K562 (cell line): Measurements from ENCODE around the gene TAC1. TPM values are rescaled to one million over a fixed set of nuclear protein-coding genes. Genes with fewer than 3 reads are reported as not detected.

ENCODE experiments used
- ATAC-seq: fragments of 200-7000 bp; cut with Tn5 transposase; 3 replicates; pipeline ENCODE4 v1.9.1; 2020; ENCODE audit warnings: moderate library complexity
- BruUV-seq: library from RNA; stranded (reverse); fragments of 400-500 nt; replicated peaks from 2 replicates; lab custom pipeline; 2021; lab: Mats Ljungman, UMichigan
- CTCF ChIA-PET: fragments of 300-600 bp; formaldehyde crosslinking; extraction: SDS; loops from one replicate; lab custom pipeline; 2021; ENCODE audit warnings: low intra/inter-chr PET ratio; lab: Yijun Ruan, JAX
- POLR2A ChIA-PET: fragments of 300-600, 350-650 bp; sonication (Branson Sonifier 250); formaldehyde crosslinking; extraction: SDS; loops from one replicate; lab custom pipeline; 2021; ENCODE audit warnings: antibody characterized with exemption, inconsistent platforms; lab: Yijun Ruan, JAX
- DNase-seq, 4 experiments: peaks; one replicate each; pipeline versions ENCODE4 v3.0.0 to v3.0.0-alpha.2; 2011 to 2018; ENCODE audit warnings: low spot score in 3 of 4, mixed read lengths in 3 of 4; ENCODE audit errors: extremely low read depth in 1 of 4
- FAIRE-seq: peaks from 2 replicates; lab custom pipeline; 2011; peaks lifted over from hg19 to GRCh38; lab: Jason Lieb, UNC
- H2AFZ ChIP-seq: 2 replicates; pipeline ENCODE4 v1.6.0; 2011; ENCODE audit warnings: low read depth, low read length, control low read depth, inconsistent platforms
- H3K27ac ChIP-seq: fragments of 200-600 bp; 3 replicates; pipeline ENCODE4 v1.8.0; 2011; ENCODE audit warnings: low read depth, mild to moderate bottlenecking, control low read depth, inconsistent platforms, low read length, moderate library complexity, mixed read lengths; ENCODE audit errors: extremely low read depth
- H3K27me3 ChIP-seq, 2 experiments: fragments of 300-600 bp in 1 of 2; 2 replicates in 1 of 2; 3 replicates in 1 of 2; pipeline versions ENCODE4 v1.6.0 to v1.8.0; 2011; ENCODE audit warnings: inconsistent platforms in 2 of 2, low read length in 2 of 2, mild to moderate bottlenecking in 1 of 2, mixed read lengths in 1 of 2, moderate library complexity in 1 of 2; ENCODE audit not compliant: control insufficient read depth in 2 of 2, insufficient read depth in 2 of 2
- H3K36me3 ChIP-seq: fragments of 300-600 bp; 3 replicates; pipeline ENCODE4 v1.8.0; 2011; ENCODE audit warnings: mild to moderate bottlenecking, low read length, inconsistent platforms; ENCODE audit not compliant: control insufficient read depth, insufficient read depth
- H3K4me1 ChIP-seq, 2 experiments: fragments of 200-600 bp in 1 of 2; replicated peaks in 1 of 2; 2 replicates in 1 of 2; 3 replicates in 1 of 2; pipeline versions ENCODE4 v1.5.1 to v1.8.0; 2011; ENCODE audit warnings: inconsistent platforms in 2 of 2, low read length in 2 of 2, mild to moderate bottlenecking in 1 of 2, mixed read lengths in 1 of 2, moderate library complexity in 1 of 2; ENCODE audit not compliant: control insufficient read depth in 2 of 2, insufficient read depth in 2 of 2
- H3K4me2 ChIP-seq: 2 replicates; pipeline ENCODE4 v1.6.1; 2011; ENCODE audit warnings: low read length, control low read depth, inconsistent platforms, mixed read lengths; ENCODE audit not compliant: insufficient read depth
- H3K4me3 ChIP-seq: fragments of 200-600 bp; sonication (generic), shearing (Covaris generic); 2 replicates; pipeline ENCODE4 v1.5.1; 2016; ENCODE audit warnings: control low read depth, inconsistent platforms
- H3K79me2 ChIP-seq: fragments of 200-600 bp; 3 replicates; pipeline ENCODE4 v1.8.0; 2011; ENCODE audit warnings: low read length, inconsistent platforms; ENCODE audit not compliant: control insufficient read depth, insufficient read depth
- H3K9ac ChIP-seq, 2 experiments: 2 replicates each; pipeline versions ENCODE4 v1.6.0 to v1.6.1; 2011; ENCODE audit warnings: low read depth in 2 of 2, low read length in 2 of 2, control low read depth in 1 of 2, inconsistent platforms in 1 of 2, mild to moderate bottlenecking in 1 of 2, mixed read lengths in 1 of 2; ENCODE audit not compliant: insufficient read depth in 1 of 2
- H3K9me1 ChIP-seq: one replicate; pipeline ENCODE4 v1.6.0; 2011; ENCODE audit warnings: inconsistent platforms, mild to moderate bottlenecking, low read length, moderate library complexity; ENCODE audit not compliant: control insufficient read depth, insufficient read depth
- H3K9me3 ChIP-seq: replicated peaks from 2 replicates; pipeline ENCODE4 v1.5.1; 2011; ENCODE audit warnings: low read depth, low read length, inconsistent platforms; ENCODE audit not compliant: control insufficient read depth, insufficient read depth
- H4K20me1 ChIP-seq: replicated peaks from 2 replicates; pipeline ENCODE4 v1.6.1; 2011; ENCODE audit warnings: low read length, inconsistent platforms, mixed read lengths; ENCODE audit not compliant: control insufficient read depth, insufficient read depth
- BRD4 ChIP-seq: fragments of 200-600 bp; sonication (generic); IDR thresholded peaks from 2 replicates; pipeline ENCODE4 v1.6.1; 2017; ENCODE audit warnings: inconsistent platforms
- KDM5B ChIP-seq: fragments of 200-600 bp; sonication (generic); IDR thresholded peaks from 2 replicates; pipeline ENCODE4 v1.6.1; 2012; ENCODE audit warnings: low read depth, mild to moderate bottlenecking, moderate library complexity, low read length, control low read depth, inconsistent platforms; ENCODE audit not compliant: insufficient replicate concordance
- NFATC3 ChIP-seq: fragments of 450-650 bp; IDR thresholded peaks from 2 replicates; pipeline ENCODE4 v1.6.1; 2017; ENCODE audit warnings: mild to moderate bottlenecking
- NFIC ChIP-seq: fragments of 450-650 bp; IDR thresholded peaks from 2 replicates; pipeline ENCODE4 v1.6.1; 2017; ENCODE audit warnings: mild to moderate bottlenecking, inconsistent platforms
- SP1 ChIP-seq: sonication (generic); formaldehyde crosslinking; IDR thresholded peaks from 2 replicates; pipeline ENCODE4 v1.8.1; 2022; ENCODE audit warnings: mild to moderate bottlenecking, missing genetic modification reagents
- ZKSCAN1 ChIP-seq: fragments of 150-350 bp; IDR thresholded peaks from 2 replicates; pipeline ENCODE4 v1.6.1; 2016; ENCODE audit warnings: low read depth, low read length
- ZNF134 ChIP-seq: fragments of 250-450 bp; sonication (Bioruptor Pico); conservative IDR thresholded peaks from 2 replicates; pipeline ENCODE4 v1.4.0; 2020
- ZNF140 ChIP-seq: fragments of 250-450 bp; sonication (Bioruptor Pico); IDR thresholded peaks from 2 replicates; pipeline ENCODE4 v1.8.0; 2021; ENCODE audit warnings: moderate library complexity, mild to moderate bottlenecking, inconsistent platforms
- ZNF384 ChIP-seq: IDR thresholded peaks from 2 replicates; pipeline ENCODE4 v1.6.1; 2012; ENCODE audit warnings: low read depth, low read length, improper control_type of control experiment
- ZZZ3 ChIP-seq: fragments of 450-650 bp; IDR thresholded peaks from 2 replicates; pipeline ENCODE4 v1.6.1; 2016; ENCODE audit warnings: antibody characterized with exemption, mild to moderate bottlenecking, moderate library complexity
- WGBS: fragments of 100-300 bp; shearing (Covaris generic); methylation state at CpG from one replicate; pipeline ENCODE4 v1.1.6; 2016; ENCODE audit warnings: low coverage, mixed read lengths; ENCODE audit not compliant: insufficient coverage; ENCODE audit errors: missing lambda C conversion rate; 5-methylcytosine and 5-hydroxymethylcytosine counted together
- in situ Hi-C: fragments of 300-500 bp; cut with MboI; formaldehyde crosslinking; loops from 4 replicates; pipeline ENCODE4 v1.15.0; 2018; ENCODE audit warnings: inconsistent platforms, mixed read lengths
- intact Hi-C: fragments of 100-400 bp; cut with micrococcal nuclease; formaldehyde crosslinking; loops from 2 replicates; pipeline ENCODE4 v1.14.2; 2022
- polyA plus RNA-seq, 8 experiments: library from polyadenylated mRNA; depleted of rRNA in 4 of 8; stranded (reverse) in 5 of 8; unstranded in 3 of 8; fragments of >200 nt; fragmentation: Nextera tagmentation in 2 of 8; fragmentation: Illumina TruSeq in 1 of 8; extraction: Ambion mirVana in 2 of 8; extraction: Trizol in 1 of 8; gene quantifications; 2 replicates each; pipeline versions ENCODE4 v1.2.1 to v1.2.3, GENCODE V29; 2011 to 2014; ENCODE audit warnings: inconsistent platforms in 1 of 8, missing spikeins in 1 of 8
- total RNA-seq, 7 experiments: library from RNA; depleted of rRNA in 6 of 7; stranded (reverse); fragments of >200 nt in 6 of 7; fragmentation: Illumina TruSeq in 2 of 7; extraction: Trizol in 2 of 7; gene quantifications; 2 replicates each; pipeline versions ENCODE4 v1.2.1 to v1.2.3, GENCODE V29; 2011 to 2021; ENCODE audit warnings: low replicate concordance in 1 of 7
- TF ChIP-seq, protein P1 (sequence below): fragments of 450-650 bp; IDR thresholded peaks from 2 replicates; pipeline ENCODE4 v1.6.1; 2014; ENCODE audit warnings: low read depth, mild to moderate bottlenecking, moderate library complexity, borderline replicate concordance
- TF ChIP-seq, protein P2 (sequence below): sonication (generic); formaldehyde crosslinking; IDR thresholded peaks from 2 replicates; pipeline ENCODE4 v1.8.1; 2023; ENCODE audit warnings: missing genetic modification reagents, mild to moderate bottlenecking, borderline replicate concordance

Gene TAC1
- total and polyA plus RNA-seq, 9 of the 15 experiments (the other 6 are each of a cell fraction or from before 2014, with no cell fraction given), result 0.06 to 0.12 TPM; not detected in 7

DNA sequence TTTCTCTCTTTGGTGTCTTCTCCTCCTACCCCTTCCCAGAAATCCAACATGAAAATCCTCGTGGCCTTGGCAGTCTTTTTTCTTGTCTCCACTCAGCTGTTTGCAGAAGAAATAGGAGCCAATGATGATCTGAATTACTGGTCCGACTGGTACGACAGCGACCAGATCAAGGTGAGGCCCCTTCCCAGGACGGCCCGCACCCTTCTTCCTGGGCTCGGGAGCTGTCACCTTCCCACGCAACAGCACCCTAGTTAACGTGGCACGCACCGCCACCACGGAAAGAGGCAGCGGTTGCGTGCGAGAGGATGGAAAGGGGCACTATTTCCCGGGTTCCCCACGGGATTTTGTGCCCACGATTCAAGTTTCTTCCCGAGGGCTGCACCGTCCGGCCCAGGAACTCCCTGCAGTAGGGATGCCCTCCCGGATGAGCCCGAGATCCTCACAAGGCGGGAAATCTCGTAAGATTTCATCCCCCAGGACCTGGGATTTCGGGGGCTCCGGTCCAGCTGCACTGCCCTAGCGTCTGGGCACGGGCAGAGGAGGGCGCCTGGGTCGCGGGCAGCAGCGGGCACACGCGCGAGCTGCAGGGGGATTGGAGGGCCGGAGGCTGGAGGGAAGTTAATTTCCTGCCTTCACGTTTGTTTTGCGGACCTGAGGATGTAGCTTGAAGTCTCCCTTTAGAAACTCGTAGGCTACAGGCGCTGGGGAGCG lies 834 bp downstream of the TAC1 start:
- no peaks in the 10 kb centered on the region for H3K36me3 ChIP-seq
- H2AFZ ChIP-seq, result no peak overlapping the region
- H3K27ac ChIP-seq, result no peak overlapping the region
- ATAC-seq (peak; percentile 32; the same call in 1 of the 3 replicates), FAIRE-seq (no peak), DNase-seq (no peak)
- H4K20me1 ChIP-seq, result no peaks in the 10 kb centered on the region
- peaks cover 33 to 37% of the 10 kb centered on the region in 2 experiments for H3K27me3 ChIP-seq
- POLR2A ChIA-PET, result no interaction called here
- no TSS peak for BruUV-seq
- in situ Hi-C loops (no loop called here), intact Hi-C loops (no loop called here)
- 6% methylated on average over 42 of the region's 42 CpGs for WGBS
- no peak for TF ChIP-seq ZNF384
- TF ChIP-seq NFIC, result no peak
- TF ChIP-seq, protein P1, sequence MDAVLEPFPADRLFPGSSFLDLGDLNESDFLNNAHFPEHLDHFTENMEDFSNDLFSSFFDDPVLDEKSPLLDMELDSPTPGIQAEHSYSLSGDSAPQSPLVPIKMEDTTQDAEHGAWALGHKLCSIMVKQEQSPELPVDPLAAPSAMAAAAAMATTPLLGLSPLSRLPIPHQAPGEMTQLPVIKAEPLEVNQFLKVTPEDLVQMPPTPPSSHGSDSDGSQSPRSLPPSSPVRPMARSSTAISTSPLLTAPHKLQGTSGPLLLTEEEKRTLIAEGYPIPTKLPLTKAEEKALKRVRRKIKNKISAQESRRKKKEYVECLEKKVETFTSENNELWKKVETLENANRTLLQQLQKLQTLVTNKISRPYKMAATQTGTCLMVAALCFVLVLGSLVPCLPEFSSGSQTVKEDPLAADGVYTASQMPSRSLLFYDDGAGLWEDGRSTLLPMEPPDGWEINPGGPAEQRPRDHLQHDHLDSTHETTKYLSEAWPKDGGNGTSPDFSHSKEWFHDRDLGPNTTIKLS, result no peak
- TF ChIP-seq ZZZ3, result no peak
- TF ChIP-seq ZNF134 (CRISPR knock-in tag), result no peak
- TF ChIP-seq NFATC3, result no peak
- no peak for TF ChIP-seq ZNF140
- TF ChIP-seq, protein P2, sequence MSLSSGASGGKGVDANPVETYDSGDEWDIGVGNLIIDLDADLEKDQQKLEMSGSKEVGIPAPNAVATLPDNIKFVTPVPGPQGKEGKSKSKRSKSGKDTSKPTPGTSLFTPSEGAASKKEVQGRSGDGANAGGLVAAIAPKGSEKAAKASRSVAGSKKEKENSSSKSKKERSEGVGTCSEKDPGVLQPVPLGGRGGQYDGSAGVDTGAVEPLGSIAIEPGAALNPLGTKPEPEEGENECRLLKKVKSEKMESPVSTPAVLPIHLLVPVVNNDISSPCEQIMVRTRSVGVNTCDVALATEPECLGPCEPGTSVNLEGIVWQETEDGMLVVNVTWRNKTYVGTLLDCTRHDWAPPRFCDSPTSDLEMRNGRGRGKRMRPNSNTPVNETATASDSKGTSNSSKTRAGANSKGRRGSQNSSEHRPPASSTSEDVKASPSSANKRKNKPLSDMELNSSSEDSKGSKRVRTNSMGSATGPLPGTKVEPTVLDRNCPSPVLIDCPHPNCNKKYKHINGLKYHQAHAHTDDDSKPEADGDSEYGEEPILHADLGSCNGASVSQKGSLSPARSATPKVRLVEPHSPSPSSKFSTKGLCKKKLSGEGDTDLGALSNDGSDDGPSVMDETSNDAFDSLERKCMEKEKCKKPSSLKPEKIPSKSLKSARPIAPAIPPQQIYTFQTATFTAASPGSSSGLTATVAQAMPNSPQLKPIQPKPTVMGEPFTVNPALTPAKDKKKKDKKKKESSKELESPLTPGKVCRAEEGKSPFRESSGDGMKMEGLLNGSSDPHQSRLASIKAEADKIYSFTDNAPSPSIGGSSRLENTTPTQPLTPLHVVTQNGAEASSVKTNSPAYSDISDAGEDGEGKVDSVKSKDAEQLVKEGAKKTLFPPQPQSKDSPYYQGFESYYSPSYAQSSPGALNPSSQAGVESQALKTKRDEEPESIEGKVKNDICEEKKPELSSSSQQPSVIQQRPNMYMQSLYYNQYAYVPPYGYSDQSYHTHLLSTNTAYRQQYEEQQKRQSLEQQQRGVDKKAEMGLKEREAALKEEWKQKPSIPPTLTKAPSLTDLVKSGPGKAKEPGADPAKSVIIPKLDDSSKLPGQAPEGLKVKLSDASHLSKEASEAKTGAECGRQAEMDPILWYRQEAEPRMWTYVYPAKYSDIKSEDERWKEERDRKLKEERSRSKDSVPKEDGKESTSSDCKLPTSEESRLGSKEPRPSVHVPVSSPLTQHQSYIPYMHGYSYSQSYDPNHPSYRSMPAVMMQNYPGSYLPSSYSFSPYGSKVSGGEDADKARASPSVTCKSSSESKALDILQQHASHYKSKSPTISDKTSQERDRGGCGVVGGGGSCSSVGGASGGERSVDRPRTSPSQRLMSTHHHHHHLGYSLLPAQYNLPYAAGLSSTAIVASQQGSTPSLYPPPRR, result no peak
- no peak for TF ChIP-seq ZKSCAN1
- TF ChIP-seq KDM5B, result no peak
- no peak for TF ChIP-seq SP1 (CRISPR knock-in tag)
- TF ChIP-seq BRD4, result no peak
- no peaks in the 10 kb centered on the region for H3K9me3 ChIP-seq
- no peak overlapping the region for H3K4me3 ChIP-seq
- CTCF ChIA-PET, result interaction anchor here (0.7 kb wide), 1 partner anchor 170 kb away, joined by 6 read pairs; no protein-coding TSS in a partner anchor
- H3K9me1 ChIP-seq, result no peaks in the 10 kb centered on the region
- no peaks in the 10 kb centered on the region for H3K79me2 ChIP-seq
- peaks cover 0 to 14% of the 10 kb centered on the region in 2 experiments; a peak in 2 of 5 replicates for H3K4me1 ChIP-seq
- H3K4me2 ChIP-seq, result no peak overlapping the region
- no peak overlapping the region for H3K9ac ChIP-seq
